Neural cell (in vitro differentiated cells): ENCODE data around the gene CDR2.

Source experiments
- CTCF ChIP-seq: fragments of 450-650 bp; IDR thresholded peaks from 2 replicates; pipeline ENCODE4 v1.5.1; 2014; ENCODE audit warnings: antibody characterized with exemption, mild to moderate bottlenecking, moderate library complexity; ENCODE audit not compliant: poor library complexity, severe bottlenecking
- EZH2 ChIP-seq: fragments of 200-600, 300-800 bp; shearing (Covaris generic), sonication (generic); IDR thresholded peaks from 2 replicates; pipeline ENCODE4 v1.6.1; 2014; ENCODE audit warnings: antibody characterized with exemption, low read length, borderline replicate concordance, mild to moderate bottlenecking; ENCODE audit not compliant: insufficient read depth, poor library complexity, severe bottlenecking
- POLR2AphosphoS5 ChIP-seq: IDR thresholded peaks from 2 replicates; pipeline ENCODE4 v1.6.1; 2012
- SMC3 ChIP-seq: fragments of 450-650 bp; conservative IDR thresholded peaks from 2 replicates; pipeline ENCODE4 v1.6.1; 2014; ENCODE audit warnings: antibody characterized with exemption, mild to moderate bottlenecking, moderate library complexity; ENCODE audit not compliant: poor library complexity
- TAF1 ChIP-seq: IDR thresholded peaks from 2 replicates; pipeline ENCODE4 v1.6.1; 2012; ENCODE audit warnings: low read depth

GRCh38 chr16:22418826-22419225, 44.4 kb upstream of the CDR2 start:
- TF ChIP-seq POLR2AphosphoS5: no peak
- TF ChIP-seq CTCF: no peak
- no peak for TF ChIP-seq TAF1
- no peak for TF ChIP-seq EZH2
- no peak for TF ChIP-seq SMC3
